ENCODE results near the gene DPYD.

DPYD gene

GRCh38 chr1:97680894-97681293, 239.9 kb downstream of the DPYD start:
- no peak for FAIRE-seq

GRCh38 chr1:97680470-97680869, 240.4 kb downstream of the DPYD start:
- FAIRE-seq, result no peak

DNA sequence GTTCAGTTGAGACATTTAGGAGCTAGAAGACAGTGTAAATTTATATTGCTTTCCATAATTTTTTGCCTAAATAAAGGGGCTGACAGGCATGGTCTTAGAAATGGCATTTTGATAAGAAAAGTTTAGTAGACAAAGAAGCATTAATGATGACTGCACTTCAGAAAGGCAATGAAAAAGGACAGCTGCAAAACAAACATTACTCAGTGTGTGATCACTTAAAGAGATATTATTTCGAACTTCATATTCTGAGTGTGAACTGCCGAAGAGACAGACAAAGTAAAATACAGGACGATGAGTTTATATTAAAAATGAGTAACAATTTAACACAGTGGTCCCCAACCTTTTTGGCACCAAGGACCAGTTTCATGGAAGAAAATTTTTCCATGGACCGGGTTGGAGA, 243.1 kb downstream of the DPYD start:
- no peak for FAIRE-seq

DNA sequence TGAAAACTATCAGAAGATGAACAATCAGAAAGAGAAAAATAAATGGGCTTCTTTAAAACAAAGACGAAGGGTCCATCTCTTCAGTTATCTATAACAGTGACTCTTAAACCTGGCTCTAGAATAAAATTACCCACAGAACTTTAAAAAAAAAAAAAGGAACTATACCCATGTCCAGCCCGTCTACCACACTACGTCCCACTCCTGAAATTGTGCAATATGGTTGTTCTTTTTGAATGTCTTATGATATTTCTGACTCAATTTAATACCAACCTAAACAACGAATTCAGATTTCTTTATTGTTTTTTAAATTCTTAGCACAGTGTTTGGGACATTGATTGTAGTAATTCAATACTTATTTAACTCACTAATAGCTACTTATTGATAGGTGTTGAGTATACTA, 246.3 kb downstream of the DPYD start:
- FAIRE-seq, result no peak

- FAIRE-seq, result no peak
Observed at GRCh38 chr1:97668945-97669344, 251.9 kb downstream of the DPYD start.

DNA sequence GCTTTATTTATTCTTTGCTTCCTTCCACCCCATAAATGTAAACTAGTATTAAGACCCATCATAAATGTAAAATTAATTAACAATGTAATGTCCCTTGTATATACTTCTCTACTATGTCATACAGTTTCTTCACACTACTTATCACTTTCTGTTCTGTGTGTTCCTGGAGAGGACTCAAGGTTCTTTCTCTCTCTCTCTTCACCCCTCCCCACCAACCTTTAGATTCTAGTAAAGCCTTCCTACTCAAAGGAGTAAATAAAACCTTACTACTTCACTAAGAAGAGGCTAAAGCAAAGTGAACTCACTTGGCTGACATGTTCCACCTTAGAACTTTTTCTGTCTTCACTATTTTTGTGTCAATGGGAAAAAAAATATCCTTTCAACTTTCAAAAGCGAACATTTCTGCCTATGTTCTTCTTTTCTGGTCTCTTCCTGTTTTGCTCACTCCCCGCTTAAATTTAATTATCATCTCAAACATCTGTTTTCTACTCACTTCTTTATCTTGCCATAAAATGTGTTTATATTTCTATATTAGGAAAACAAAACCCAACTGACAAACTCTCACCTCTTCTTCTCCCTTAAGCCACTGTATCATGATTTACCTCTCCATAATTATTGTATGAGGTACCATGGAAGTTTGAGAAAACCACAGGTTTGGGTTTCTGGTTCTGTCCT, 260.3 kb downstream of the DPYD start:
- no peak for FAIRE-seq

DNA sequence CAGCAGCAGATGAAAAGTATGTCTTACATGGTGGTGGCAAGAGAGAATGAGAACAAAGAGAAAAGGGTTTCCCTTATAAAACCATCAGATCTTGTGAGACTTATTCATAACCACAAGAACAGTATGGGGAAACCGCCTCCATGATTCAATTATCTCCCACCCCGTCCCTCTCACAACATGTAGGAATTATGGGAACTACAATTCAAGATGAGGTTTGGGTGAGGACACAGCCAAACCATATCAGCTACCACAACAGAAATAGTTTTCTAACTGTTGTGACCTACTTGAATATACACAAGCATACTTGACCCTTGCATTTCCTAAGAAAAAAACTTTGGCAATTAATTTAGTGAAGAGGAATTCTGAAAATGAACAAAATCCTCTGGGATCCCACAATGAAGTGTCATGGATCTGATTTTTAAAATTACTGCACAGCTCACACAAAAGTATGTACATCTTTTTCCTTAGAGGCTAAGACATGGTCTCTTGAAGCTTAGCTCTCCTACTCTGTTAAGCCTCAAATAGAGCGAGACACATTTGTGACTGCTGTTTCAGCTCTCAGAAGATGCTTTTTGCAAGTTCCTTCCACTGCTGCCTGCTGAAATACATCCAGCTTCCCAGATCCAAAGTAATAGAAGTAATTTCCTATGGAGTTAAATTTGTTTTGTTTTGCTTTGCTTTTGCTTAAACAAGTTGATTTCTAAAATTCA, 265.8 kb downstream of the DPYD start:
- no peak for FAIRE-seq

DNA sequence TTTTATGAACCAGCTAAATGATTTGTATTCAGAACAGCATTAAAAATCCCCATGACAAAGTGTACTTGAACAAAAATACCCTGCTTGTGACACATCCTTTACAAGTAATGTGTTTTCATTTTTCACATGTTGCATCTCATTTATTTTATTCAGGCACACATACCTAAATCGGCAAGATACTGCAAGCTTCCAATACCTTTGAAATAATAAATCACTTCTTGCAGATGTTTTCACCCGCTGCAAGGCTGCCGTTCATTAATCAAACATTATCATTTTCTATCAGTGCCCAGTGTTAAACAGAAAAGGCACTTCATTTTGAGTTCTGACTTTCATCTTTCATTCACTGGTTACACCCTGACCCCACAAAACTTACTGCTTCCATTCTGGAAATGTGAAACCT, 269.6 kb downstream of the DPYD start:
- no peak for FAIRE-seq

DNA sequence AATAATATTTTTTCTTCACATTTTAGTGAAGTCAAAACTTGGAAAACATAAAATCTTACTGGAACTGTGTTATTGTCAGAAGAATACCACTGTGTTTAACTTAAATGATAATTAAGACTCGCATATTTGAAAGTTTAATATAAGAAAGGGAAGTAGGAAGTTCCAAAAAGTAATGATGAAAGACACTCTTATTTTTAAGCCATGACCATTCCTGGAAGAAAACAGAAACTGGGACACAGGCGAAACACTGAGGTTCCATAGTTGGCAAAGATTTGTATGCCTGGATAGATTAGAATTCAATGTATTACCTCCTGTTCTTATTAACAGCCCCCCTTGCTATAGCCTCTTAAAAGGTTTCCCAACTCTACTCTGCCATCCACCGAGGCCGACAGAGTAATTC, 271.2 kb downstream of the DPYD start:
- FAIRE-seq, result no peak

GRCh38 chr1:97647776-97648175, 273.1 kb downstream of the DPYD start:
- FAIRE-seq, result no peak

DNA sequence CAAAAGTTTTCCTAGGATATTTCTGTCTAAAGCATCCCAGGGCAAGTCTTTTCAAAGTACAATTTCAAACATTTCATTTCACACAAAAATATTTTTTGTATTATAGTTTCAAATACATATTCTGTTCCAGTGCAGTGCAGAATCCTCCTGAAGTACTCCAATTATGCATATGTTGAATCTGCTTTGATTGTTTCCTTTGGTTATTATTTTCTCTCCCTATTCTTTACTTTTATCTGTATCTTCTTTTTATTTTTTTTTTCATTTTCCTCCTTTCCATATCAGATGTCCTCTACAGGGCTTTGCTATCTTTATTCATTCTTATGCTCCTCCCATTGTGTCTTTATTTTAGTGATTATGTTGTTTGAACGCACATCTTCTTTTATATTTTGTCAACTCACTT, 274.8 kb downstream of the DPYD start:
- FAIRE-seq, result no peak

DNA sequence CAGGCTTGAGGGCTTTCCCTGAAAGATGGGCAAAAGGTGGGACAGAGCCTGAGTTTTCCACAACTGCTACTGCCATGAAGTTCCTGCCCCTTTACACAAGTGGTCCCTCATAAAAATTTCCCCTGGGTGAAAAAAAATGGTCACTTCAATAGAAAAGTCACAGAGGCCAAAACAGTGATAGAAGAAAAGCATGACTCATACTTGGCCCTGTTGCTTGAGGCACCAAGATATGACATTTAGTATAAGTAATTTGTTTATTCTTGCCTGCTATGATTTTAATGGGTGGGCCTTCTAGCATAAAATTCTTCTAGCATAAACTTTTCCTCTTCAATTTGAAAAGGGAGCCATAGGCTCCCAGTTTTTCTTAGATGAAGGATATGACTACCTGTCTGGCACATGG, 280.2 kb downstream of the DPYD start:
- no peak for FAIRE-seq

DNA sequence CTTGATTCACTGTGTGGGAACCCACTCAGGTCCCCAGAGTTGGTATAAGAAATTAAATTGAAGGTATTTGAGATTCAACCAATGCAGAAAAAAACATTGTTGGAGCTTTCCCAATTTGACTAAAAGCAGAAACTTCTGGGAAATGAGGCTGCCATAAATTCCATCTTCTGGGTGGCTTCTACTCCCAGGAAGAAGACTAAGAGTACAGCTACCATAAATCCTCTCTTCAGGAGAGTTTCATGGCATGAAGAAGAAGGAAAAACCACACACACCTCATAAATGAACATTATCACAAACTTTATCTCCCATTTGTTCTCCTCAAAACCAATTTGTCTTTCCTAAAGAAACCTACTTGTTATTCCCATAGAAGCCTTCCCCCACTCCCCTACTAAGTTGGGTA, 283.9 kb downstream of the DPYD start:
- FAIRE-seq, result no peak

DNA sequence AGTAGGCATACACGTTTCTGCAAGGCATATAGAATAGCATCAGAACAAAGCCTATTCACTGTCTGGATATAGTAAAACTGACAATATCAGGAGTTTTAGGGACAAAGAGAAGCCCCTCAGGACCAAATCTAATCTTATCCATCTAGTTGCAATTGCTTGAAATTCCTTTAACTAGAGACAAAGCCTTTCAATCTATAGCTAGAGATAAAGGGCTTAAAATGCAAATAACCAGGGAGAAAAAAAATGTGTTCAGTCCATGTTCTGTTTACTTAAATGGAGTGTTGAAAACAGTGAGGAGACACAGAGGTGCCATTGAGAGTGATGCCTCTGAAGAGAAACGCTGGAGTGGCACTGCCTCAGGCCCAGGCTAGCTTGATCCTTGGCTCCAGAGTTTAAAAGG, 286.1 kb downstream of the DPYD start:
- FAIRE-seq, result no peak

DNA sequence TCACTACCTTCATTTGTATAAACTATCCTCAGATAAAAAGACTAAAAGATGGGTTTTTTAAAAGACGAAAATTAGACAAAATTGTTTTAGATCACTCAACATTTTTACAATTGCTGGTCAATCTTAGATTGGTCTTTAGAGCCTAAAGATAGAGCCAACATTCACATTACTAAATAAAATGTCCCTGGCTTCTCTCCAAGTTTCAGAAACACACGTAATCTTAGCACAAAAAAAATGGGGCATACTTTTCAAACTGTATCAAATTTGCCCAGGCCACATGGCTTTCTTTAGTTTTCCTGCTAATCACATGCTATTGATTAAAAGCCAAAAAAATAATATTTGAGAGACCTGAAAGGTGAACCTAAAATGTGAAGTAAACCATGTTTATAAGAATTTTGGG, 288.1 kb downstream of the DPYD start:
- no peak for FAIRE-seq

DNA sequence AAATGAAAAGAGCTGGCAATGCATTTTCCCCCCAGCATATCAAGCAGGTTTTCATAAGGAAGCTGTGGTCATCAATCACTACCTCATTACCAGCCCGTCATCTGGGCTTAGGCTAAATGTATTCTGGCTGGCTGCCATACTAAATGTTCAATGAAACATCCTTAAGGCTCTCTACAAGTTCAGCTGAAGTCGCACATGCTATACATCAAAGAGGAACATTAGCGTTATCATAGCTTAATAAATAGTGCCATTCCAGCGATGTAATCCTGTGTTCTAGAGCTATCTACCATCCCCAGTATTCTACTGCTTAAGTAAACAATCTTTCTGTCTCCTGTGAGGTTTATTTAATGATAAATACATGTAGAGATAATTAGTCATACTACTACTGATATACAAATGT, 288.8 kb downstream of the DPYD start:
- FAIRE-seq, result no peak

DNA sequence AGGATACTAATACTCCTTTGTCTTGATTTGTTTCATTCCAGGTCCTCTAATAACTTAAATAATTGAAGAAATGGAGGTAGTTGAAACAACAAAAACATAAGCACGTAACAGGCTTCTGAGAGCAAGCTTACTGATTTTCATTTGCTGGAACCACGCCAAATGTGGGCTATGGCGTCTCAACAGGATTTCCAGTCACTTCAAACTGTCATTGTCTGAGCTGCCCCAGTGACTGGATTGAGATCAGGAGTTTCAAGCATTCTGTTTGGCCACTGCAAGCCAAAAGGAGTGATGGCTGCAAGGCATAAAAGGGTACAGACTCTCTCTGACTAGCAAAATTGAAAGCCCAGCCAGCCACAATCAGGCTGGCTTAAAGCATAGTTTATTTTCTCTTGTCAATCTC, 289.9 kb downstream of the DPYD start:
- no peak for FAIRE-seq

DNA sequence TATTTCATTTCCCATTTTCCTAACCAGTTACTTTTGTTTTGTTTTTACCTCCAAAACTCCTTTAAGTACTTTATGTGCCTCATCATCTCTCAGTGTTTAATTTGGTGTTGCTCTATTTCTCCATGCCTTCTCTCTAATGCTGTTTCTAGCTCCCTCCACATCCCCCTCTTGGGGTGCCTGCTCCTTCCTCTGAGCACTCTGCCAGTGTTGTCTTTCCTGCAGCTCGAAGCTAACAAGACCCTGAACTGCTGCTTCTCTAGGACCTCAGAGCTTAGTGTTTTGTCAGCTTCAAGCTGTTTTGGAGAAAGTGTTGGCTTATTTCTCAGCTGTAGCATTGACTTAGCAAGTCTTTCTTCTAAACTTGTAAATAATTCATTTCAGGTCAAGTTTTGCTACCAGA, 290.6 kb downstream of the DPYD start:
- no peak for FAIRE-seq

DNA sequence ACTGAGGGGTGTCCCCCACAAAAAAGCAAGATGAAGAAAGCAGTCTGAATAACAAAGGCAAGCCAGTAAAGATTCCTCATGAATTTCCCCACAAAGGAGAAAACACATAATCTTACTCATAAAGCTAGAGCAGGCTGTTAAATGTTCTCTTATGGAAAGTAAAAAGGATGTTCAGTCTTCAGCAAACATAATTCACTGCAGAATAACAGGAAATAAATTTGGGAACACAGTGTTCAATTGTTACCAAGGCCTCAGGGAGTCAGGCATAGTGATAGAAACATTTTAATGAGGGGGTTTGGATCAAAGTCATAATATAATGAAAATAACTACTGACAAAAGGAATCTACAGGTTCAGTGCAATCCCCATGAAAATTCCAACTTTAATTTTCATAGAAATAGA, 297.6 kb downstream of the DPYD start:
- no peak for FAIRE-seq

DNA sequence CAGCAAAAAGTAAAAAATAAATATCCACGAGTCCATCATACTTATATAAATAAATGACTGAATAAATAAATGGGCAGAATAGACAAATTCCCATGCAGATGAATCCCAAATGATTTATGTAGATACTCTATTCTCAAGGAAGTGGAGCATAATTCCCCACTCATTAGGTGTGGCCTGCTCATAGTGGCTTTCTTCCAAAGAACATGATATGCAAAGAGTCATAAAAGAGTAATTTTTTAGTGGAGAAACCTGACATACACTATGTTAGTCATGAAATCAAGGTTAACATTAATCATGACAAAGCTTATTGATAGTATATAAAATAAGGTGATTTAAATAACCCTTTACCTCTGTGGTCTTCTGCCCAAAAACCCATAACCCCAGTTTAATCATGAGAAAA, 298.9 kb downstream of the DPYD start:
- no peak for FAIRE-seq

DNA sequence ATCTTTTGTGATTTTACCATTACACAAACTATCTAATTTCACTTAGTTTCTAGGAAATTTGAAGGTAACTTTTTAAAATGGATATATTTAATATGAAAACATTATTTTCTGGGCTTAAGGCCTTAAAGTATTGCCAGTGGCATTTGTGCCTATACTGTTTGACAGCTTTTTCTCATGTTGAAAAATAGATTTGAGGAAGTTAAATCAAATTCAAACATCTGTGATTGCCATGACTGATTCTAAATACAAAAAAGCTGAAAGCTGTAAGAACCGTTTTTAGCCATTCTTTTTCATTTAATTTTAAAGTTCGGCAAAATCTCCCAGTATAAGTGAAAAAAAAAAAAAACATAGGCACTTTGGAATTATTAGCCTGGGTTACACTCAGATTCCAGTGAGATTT, 301.1 kb downstream of the DPYD start:
- no peak for FAIRE-seq

- FAIRE-seq, result no peak
Observed at GRCh38 chr1:97610748-97611147, 310.1 kb downstream of the DPYD start.

- no peak for FAIRE-seq
Observed at GRCh38 chr1:97610102-97610501, 310.7 kb downstream of the DPYD start.

DNA sequence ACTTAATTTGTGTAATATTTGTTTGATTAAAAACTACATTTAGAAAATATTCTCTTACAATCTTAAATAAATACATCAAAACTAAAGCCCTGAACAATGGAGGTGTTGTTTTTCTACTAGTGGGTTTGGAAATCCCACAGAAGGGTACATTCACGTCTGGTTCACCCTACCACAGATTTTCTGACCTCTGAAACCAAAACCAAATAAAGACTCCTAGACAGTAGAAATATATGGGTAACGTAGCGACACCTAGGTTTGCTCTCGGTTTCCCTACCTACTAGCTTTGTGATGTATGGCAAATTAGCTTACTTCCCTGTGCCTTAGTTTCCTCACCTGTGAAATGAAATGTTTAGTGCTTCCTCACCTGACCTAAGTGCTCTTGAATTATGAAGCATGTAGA, 312.6 kb downstream of the DPYD start:
- FAIRE-seq, result no peak

DNA sequence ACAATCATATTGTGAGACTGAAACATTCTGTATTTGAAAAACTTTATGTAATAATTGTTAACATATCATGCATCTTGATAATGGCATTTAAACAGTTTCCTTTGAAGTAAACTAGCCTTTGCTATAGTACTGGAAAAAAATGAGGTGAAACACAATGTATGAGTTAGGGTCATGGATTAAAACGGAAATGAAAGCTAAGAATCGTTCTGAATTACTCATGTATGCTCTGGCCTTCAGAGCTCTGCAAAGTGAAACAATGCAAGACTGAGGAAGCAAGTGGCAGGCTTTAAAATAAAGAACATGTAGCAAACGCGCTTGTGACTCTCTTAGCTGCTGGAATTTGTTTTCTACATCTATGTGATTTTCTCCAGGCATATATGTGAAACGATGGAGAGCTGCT, 317.1 kb downstream of the DPYD start:
- FAIRE-seq, result no peak
